GM10266 (cell line): Measurements from ENCODE around the gene NPPA.
A peak's percentile ranks its signal among the peaks of the same experiment; 100 is the strongest.
"Not testable (repeated sequence)": the region's sequence is repeated elsewhere in the genome, so short reads cannot be mapped to it uniquely, and the experiment has no call there.

Source experiments
- DNase-seq: peaks from one replicate; pipeline ENCODE4 v3.0.0; 2012; ENCODE audit errors: extremely low spot score
- TF ChIP-seq, protein P1 (sequence below): IDR thresholded peaks from 2 replicates; pipeline ENCODE4 v1.5.1; 2012; ENCODE audit warnings: mild to moderate bottlenecking, low read depth; ENCODE audit not compliant: control insufficient read depth, insufficient read depth; ENCODE audit errors: missing control alignments

The NPPA gene

DNA sequence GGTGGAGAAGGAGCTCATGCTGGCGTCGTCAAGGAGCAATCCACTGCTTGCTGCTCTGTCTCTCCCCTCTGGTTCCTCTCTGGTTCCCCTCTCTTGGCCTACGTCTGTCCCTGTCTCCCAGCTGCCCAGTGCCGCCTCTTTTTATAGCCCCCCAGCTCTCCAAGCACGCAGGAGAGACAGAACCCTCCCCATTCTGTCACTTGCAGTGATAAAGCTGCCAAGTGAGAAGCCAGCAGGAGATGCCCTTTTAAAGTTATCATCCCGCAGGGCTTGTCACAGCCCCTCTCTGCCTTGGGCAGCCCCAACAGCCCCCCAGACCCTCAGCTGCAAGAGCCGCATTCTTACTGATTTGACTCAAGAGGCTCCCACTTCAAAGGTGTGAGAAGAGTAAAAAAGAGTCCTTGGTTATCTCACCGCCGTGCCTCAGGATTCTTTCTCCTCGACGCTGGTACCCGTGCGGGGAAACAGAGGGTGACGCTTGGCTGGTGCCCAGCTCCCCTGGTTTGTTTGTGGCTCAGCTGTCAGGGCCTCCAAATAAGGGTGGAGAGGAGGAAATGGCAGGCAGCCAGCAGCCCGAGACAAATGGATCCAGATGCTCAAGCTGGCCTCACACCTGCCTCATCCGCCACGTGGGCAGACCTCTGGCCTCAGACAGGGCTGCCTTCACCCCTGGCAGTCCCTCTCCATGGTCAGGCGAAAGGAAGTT, at the start of gene NPPA:
NPPA (minus strand) TSS at position 117 of the 706 bp plus-strand sequence; CDS start at position 18, 99 bp downstream.
- TF ChIP-seq, protein P1, sequence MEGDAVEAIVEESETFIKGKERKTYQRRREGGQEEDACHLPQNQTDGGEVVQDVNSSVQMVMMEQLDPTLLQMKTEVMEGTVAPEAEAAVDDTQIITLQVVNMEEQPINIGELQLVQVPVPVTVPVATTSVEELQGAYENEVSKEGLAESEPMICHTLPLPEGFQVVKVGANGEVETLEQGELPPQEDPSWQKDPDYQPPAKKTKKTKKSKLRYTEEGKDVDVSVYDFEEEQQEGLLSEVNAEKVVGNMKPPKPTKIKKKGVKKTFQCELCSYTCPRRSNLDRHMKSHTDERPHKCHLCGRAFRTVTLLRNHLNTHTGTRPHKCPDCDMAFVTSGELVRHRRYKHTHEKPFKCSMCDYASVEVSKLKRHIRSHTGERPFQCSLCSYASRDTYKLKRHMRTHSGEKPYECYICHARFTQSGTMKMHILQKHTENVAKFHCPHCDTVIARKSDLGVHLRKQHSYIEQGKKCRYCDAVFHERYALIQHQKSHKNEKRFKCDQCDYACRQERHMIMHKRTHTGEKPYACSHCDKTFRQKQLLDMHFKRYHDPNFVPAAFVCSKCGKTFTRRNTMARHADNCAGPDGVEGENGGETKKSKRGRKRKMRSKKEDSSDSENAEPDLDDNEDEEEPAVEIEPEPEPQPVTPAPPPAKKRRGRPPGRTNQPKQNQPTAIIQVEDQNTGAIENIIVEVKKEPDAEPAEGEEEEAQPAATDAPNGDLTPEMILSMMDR = no peak
- DNase-seq = no peak

DNA sequence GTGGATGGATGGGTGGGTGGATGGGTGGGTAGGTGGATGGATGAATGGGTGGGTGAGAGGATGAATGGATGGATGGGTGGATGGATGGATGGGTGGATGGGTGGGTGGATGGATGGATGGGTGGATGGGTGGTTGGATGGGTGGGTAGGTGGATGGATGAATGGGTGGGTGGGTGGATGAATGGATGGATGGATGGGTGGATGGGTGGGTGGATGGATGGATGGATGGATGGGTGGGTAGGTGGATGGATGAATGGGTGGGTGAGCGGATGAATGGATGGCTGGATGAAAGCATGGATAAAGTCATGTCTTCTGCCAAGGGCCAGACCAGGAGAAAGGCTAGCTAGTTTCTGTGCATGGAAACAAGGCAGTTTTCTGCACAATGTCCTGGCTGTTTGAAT, 46.9 kb upstream of the NPPA start:
- not testable (repeated sequence) for DNase-seq

- DNase-seq = peak; percentile 90
- TF ChIP-seq, protein P1 = peak; percentile 96
Measured at GRCh38 chr1:11893907-11894251, 46.3 kb upstream of the NPPA start.

GRCh38 chr1:11891433-11892186, 44.0 kb upstream of the NPPA start:
- DNase-seq = no peak
- TF ChIP-seq, protein P1 = no peak

- TF ChIP-seq, protein P1 = no peak
- DNase-seq = no peak
Measured at GRCh38 chr1:11888877-11889208, 41.3 kb upstream of the NPPA start.

DNA sequence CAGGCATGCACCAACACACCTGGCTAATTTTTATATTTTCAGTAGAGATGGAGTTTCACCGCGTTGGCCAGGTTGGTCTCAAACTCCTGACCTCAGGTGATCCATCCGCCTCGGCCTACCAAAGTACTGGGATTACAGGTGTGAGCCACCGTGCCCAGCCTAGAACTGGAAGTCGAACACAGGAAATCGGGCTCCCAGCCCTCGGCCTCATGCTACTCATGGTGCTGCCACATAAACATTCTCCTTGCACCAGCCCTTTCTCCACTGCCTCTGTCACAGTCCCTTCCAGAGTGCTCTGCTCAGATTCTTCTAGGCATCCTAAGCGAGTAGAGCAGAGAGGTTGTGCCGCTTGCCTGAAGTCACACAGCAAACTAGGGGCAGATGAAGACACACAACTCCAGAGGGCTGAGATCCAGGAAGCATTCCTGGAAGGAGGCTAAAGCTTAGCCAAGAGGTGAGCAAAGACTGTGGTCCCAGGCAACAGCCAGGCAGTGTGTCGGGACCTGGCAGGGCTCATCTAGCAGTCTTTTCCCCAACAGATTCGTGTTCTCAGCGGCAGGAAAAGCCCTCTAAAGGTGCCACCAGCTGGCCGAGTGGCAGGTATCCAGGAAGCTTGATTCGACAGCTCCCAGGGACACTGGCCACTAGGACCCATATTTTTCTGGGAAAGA, 40.8 kb upstream of the NPPA start:
- TF ChIP-seq, protein P1 = no peak
- no peak for DNase-seq

- TF ChIP-seq, protein P1 = no peak
- DNase-seq = no peak
Measured at GRCh38 chr1:11887666-11888007, 40.1 kb upstream of the NPPA start.
